Coronary artery (tissue), 2 donors: Measurements from ENCODE around the gene OR8G1.

Source experiments
- DNase-seq: peaks from one replicate; pipeline ENCODE4 v3.0.0-alpha.2; 2017; ENCODE audit warnings: low spot score
- H3K27ac ChIP-seq, 2 donors: fragments of 200-600 bp; sonication (generic); one replicate each; pipeline ENCODE4 v1.5.1; 2016 to 2019
- H3K4me3 ChIP-seq: fragments of 200-600 bp; sonication (generic); 2 replicates; pipeline ENCODE4 v1.5.1; 2016; ENCODE audit warnings: mild to moderate bottlenecking, moderate library complexity
- CTCF ChIP-seq: fragments of 200-600 bp; sonication (generic); IDR thresholded peaks from one replicate; pipeline ENCODE4 v1.5.1; 2019; ENCODE audit warnings: antibody characterized with exemption

OR8G1 gene

GRCh38 chr11:124240621-124241397 is at the start of gene OR8G1:
TSS of gene OR8G1 (plus strand) at chr11:124241095. CDS start at chr11:124249676, 8,581 bp downstream.
- H3K4me3 ChIP-seq, result no peak within 1 kb of the TSS
- no peak within 1 kb of the TSS for H3K27ac ChIP-seq
- DNase-seq, result no peak
- TF ChIP-seq CTCF, result no peak

GRCh38 chr11:124193221-124194010 is 47.5 kb upstream of the OR8G1 start:
- TF ChIP-seq CTCF, result no peak
- peak overlapping the region; percentile 43 to 53 for H3K27ac ChIP-seq
- H3K4me3 ChIP-seq, result no peak overlapping the region
- DNase-seq, result no peak

GRCh38 chr11:124194293-124195188 is 46.4 kb upstream of the OR8G1 start:
- DNase-seq, result no peak
- H3K27ac ChIP-seq, result peak overlapping the region; percentile 43 to 53
- TF ChIP-seq CTCF, result no peak
- H3K4me3 ChIP-seq, result peak overlapping the region; percentile 20

GRCh38 chr11:124195189-124195734 is 45.6 kb upstream of the OR8G1 start:
- Histone ChIP-seq H3K27ac (peak overlapping the region in 1 of 2 donors; percentile 53), H3K4me3 (no peak overlapping the region)
- DNase-seq, result no peak
- TF ChIP-seq CTCF, result peak; percentile 44

- no peak for TF ChIP-seq CTCF
- no peak for DNase-seq
- Histone ChIP-seq H3K4me3 (no peak overlapping the region), H3K27ac (no peak overlapping the region)
These were observed 42.9 kb upstream of the OR8G1 start for GRCh38 chr11:124197999-124198398.

GRCh38 chr11:124198897-124199296 is 42.0 kb upstream of the OR8G1 start:
- H3K4me3 ChIP-seq, result no peak overlapping the region
- no peak overlapping the region for H3K27ac ChIP-seq
- no peak for DNase-seq
- TF ChIP-seq CTCF, result no peak
